ENCODE data around the gene ST6GALNAC6.

Gene ST6GALNAC6

DNA sequence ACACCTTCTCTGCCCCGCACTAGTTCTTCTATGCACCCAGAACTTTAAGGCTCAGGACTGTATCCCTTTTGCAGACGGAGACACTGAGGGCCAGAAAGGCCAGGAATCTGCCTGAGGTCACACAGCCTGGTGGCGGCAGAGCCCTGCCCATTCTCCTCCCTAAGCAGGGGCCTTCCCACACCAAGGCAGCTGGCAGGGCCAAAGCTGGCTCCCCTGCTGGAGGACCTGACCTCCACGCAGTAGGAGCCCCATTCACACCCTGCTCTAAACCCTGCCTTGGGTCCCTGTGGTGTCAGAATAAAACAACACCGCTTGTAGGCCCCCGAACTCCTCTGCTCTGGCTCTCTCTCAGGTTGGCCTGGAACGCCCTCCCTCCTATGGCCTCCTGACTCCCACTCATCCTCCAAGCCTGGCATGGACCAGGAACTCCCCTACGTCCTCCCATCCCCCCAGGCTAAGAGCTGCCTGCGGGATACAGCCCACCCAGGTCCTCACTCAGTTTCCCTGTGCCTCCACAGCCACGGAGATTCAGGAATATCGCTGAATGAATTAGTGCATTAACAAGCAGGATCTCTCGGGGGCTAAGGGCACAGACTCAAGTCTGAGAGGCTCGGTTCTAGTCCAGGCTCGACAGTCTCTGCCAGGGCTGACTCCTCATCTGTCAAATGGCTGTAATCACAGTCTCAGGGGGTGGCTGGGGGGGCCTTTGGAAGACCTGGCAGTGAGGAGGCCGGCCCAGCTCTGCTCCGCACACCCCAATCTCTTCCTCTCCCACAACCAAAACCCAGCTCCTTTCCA is 2.8 kb downstream of the ST6GALNAC6 start:
- Histone ChIP-seq H3K9me3 (ENCODE audit: insufficient read depth, low read depth, low read length) (peaks cover 6% of the 10 kb centered on the region; the same call in 1 of the 2 replicates), H3F3A (ENCODE audit: low read depth) (no peaks in the 10 kb centered on the region), H3K4me1 (ENCODE audit: insufficient read depth, low read length, poor library complexity, severe bottlenecking) (peaks cover 19% of the 10 kb centered on the region), H3K4me3 (ENCODE audit: low read length, poor library complexity, severe bottlenecking) (peak overlapping the region; percentile 56), H3K79me2 (ENCODE audit: insufficient read depth, low read length) (peaks cover 10% of the 10 kb centered on the region; the same call in 1 of the 2 replicates), H3K9ac (ENCODE audit: low read depth, low read length, poor library complexity, severe bottlenecking) (no peak overlapping the region), H3K36me3 (ENCODE audit: insufficient read depth, low read length) (peaks cover 35% of the 10 kb centered on the region; the same call in 1 of the 2 replicates), H2AFZ (ENCODE audit: low read length) (no peak overlapping the region), H3K9me2 (replicated peaks; ENCODE audit: low read depth, low read length) (no peaks in the 10 kb centered on the region), H3K27me3 (ENCODE audit: insufficient read depth, low read length, poor library complexity, severe bottlenecking) (no peaks in the 10 kb centered on the region), H4K20me1 (ENCODE audit: insufficient read depth, low read length, poor library complexity, severe bottlenecking) (peaks cover 14% of the 10 kb centered on the region), H3K4me2 (ENCODE audit: low read depth, low read length, poor library complexity, severe bottlenecking) (peak overlapping the region; percentile 77)
- TF ChIP-seq, protein P1, sequence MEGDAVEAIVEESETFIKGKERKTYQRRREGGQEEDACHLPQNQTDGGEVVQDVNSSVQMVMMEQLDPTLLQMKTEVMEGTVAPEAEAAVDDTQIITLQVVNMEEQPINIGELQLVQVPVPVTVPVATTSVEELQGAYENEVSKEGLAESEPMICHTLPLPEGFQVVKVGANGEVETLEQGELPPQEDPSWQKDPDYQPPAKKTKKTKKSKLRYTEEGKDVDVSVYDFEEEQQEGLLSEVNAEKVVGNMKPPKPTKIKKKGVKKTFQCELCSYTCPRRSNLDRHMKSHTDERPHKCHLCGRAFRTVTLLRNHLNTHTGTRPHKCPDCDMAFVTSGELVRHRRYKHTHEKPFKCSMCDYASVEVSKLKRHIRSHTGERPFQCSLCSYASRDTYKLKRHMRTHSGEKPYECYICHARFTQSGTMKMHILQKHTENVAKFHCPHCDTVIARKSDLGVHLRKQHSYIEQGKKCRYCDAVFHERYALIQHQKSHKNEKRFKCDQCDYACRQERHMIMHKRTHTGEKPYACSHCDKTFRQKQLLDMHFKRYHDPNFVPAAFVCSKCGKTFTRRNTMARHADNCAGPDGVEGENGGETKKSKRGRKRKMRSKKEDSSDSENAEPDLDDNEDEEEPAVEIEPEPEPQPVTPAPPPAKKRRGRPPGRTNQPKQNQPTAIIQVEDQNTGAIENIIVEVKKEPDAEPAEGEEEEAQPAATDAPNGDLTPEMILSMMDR (conservative IDR thresholded peaks at IDR 0.05; ENCODE audit: low read length): no peak
- no peak for TF ChIP-seq EZH2phosphoT487 (IDR thresholded peaks at IDR 0.05; ENCODE audit: borderline replicate concordance)

DNA sequence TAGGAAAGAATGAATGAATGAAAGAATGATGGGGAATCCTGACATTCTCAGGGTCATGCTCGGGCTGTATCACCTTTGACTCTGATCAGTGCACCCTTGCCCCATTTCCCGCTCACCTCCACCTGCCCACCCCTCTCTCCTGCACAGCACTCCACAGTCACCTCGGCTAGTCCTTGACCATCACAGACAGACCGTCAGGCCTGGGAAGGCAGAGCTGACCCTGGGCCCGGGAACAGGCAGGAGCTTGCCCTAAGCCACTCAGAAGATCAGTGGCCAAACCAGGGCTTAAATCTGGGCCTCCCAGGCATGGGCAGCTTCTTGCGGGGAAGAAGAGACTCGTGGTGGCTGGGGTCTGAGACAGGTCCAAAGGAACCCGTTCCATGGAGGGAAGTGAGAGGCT is 3.6 kb downstream of the ST6GALNAC6 start:
- Histone ChIP-seq H3F3A (ENCODE audit: low read depth) (no peaks in the 10 kb centered on the region), H3K4me1 (ENCODE audit: insufficient read depth, low read length, poor library complexity, severe bottlenecking) (peaks cover 19% of the 10 kb centered on the region), H2AFZ (ENCODE audit: low read length) (no peak overlapping the region), H3K79me2 (ENCODE audit: insufficient read depth, low read length) (peaks cover 10% of the 10 kb centered on the region; the same call in 1 of the 2 replicates), H3K4me3 (ENCODE audit: low read length, poor library complexity, severe bottlenecking) (no peak overlapping the region), H3K27me3 (ENCODE audit: insufficient read depth, low read length, poor library complexity, severe bottlenecking) (no peaks in the 10 kb centered on the region), H4K20me1 (ENCODE audit: insufficient read depth, low read length, poor library complexity, severe bottlenecking) (peaks cover 14% of the 10 kb centered on the region), H3K36me3 (ENCODE audit: insufficient read depth, low read length) (peaks cover 38% of the 10 kb centered on the region; the same call in 1 of the 2 replicates), H3K9me2 (replicated peaks; ENCODE audit: low read depth, low read length) (no peaks in the 10 kb centered on the region), H3K9ac (ENCODE audit: low read depth, low read length, poor library complexity, severe bottlenecking) (no peak overlapping the region), H3K4me2 (ENCODE audit: low read depth, low read length, poor library complexity, severe bottlenecking) (no peak overlapping the region), H3K9me3 (ENCODE audit: insufficient read depth, low read depth, low read length) (peaks cover 6% of the 10 kb centered on the region; the same call in 1 of the 2 replicates)
- TF ChIP-seq, protein P1 (conservative IDR thresholded peaks at IDR 0.05; ENCODE audit: low read length): no peak
- TF ChIP-seq EZH2phosphoT487 (IDR thresholded peaks at IDR 0.05; ENCODE audit: borderline replicate concordance): no peak

DNA sequence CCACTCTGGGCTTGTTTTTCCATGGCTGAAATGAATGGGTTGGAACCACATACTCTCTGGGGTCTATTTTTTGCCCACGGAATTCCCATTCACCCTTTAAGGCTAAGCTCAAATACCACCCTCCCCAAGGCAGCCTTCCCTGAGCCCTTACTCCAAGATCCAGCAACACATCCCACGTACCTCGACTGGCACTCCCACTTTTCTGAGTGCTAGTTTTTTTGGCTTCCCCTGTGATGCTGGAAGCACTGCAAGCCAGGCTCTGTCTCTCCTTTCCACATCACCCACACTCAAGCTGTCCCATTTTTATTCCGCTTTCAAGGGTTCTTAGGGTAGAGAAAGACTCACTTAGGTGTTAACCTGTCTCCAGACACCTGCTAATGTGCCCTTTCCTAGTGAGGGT is 6.0 kb downstream of the ST6GALNAC6 start:
- H3F3A ChIP-seq (ENCODE audit: low read depth): no peaks in the 10 kb centered on the region

More for the DNA sequence above, 6.0 kb downstream of the ST6GALNAC6 start:
- Histone ChIP-seq H3K4me3 (ENCODE audit: low read length, poor library complexity, severe bottlenecking) (no peak overlapping the region), H3K79me2 (ENCODE audit: insufficient read depth, low read length) (peaks cover 1% of the 10 kb centered on the region; the same call in 1 of the 2 replicates), H3K36me3 (ENCODE audit: insufficient read depth, low read length) (peaks cover 49% of the 10 kb centered on the region; the same call in 1 of the 2 replicates), H3K27me3 (ENCODE audit: insufficient read depth, low read length, poor library complexity, severe bottlenecking) (no peaks in the 10 kb centered on the region), H2AFZ (ENCODE audit: low read length) (no peak overlapping the region), H3K9me3 (ENCODE audit: insufficient read depth, low read depth, low read length) (peaks cover 6% of the 10 kb centered on the region; the same call in 1 of the 2 replicates), H3K9me2 (replicated peaks; ENCODE audit: low read depth, low read length) (no peaks in the 10 kb centered on the region), H3K4me1 (ENCODE audit: insufficient read depth, low read length, poor library complexity, severe bottlenecking) (peaks cover 7% of the 10 kb centered on the region), H4K20me1 (ENCODE audit: insufficient read depth, low read length, poor library complexity, severe bottlenecking) (peaks cover 8% of the 10 kb centered on the region), H3K9ac (ENCODE audit: low read depth, low read length, poor library complexity, severe bottlenecking) (no peak overlapping the region), H3K4me2 (ENCODE audit: low read depth, low read length, poor library complexity, severe bottlenecking) (no peak overlapping the region)
- TF ChIP-seq, protein P1 (conservative IDR thresholded peaks at IDR 0.05; ENCODE audit: low read length): no peak
- TF ChIP-seq EZH2phosphoT487 (IDR thresholded peaks at IDR 0.05; ENCODE audit: borderline replicate concordance): no peak

Measured in Loucy (cell line).